Activated CD4-positive, alpha-beta T cell treated with anti-CD3 and anti-CD28 coated beads for 36 hours (primary cell): ENCODE measurements around the gene HSPA4. TPM values are rescaled to one million over a fixed set of nuclear protein-coding genes. Genes with fewer than 3 reads are reported as not detected.

Experiments used
- ATAC-seq: fragments of 200-7000 bp; cut with Tn5 transposase; one replicate; pipeline ENCODE4 v1.10.0; 2021; ENCODE audit warnings: mild to moderate bottlenecking, moderate library complexity
- CTCF ChIA-PET: fragments of 350-600 bp; sonication (Branson Sonifier 250); formaldehyde crosslinking; loops from one replicate; lab custom pipeline; 2021; ENCODE audit warnings: antibody characterized with exemption; lab: Charles Lee
- POLR2A ChIA-PET: fragments of 350-600 bp; sonication (Branson Sonifier 250); formaldehyde crosslinking; loops from one replicate; lab custom pipeline; 2021; ENCODE audit warnings: antibody characterized with exemption, inconsistent platforms; lab: Charles Lee
- DNase-seq: peaks from one replicate; pipeline ENCODE4 v3.0.0-alpha.2; 2020
- H3K27ac Mint-ChIP-seq: one replicate; pipeline ENCODE4 v1.8.0; 2021; ENCODE audit warnings: mixed read lengths
- H3K27me3 Mint-ChIP-seq: one replicate; pipeline ENCODE4 v1.8.0; 2021; ENCODE audit warnings: mixed read lengths
- H3K36me3 Mint-ChIP-seq: one replicate; pipeline ENCODE4 v1.8.0; 2021; ENCODE audit warnings: low read depth, mixed read lengths
- H3K4me1 Mint-ChIP-seq: one replicate; pipeline ENCODE4 v1.8.0; 2021; ENCODE audit warnings: mixed read lengths
- H3K4me3 Mint-ChIP-seq: one replicate; pipeline ENCODE4 v1.8.0; 2021; ENCODE audit warnings: mild to moderate bottlenecking, moderate library complexity, mixed read lengths
- H3K9me3 Mint-ChIP-seq: one replicate; pipeline ENCODE4 v1.8.0; 2021; ENCODE audit warnings: low read depth, mixed read lengths
- intact Hi-C, 2 experiments: fragments of 100-400 bp; cut with DNase I in 1 of 2; cut with micrococcal nuclease in 1 of 2; formaldehyde crosslinking; loops; one replicate each; pipeline versions ENCODE4 v1.14.2 to v1.15.1; 2022 to 2024; cut with DNase I, micrococcal nuclease
- total RNA-seq, 2 experiments: library from RNA; stranded (reverse); gene quantifications; one replicate each; pipeline ENCODE4 v1.2.3, GENCODE V29; 2021

Gene HSPA4
- total RNA-seq, 2 experiments from 2014 or later: 243 to 268 TPM

GRCh38 chr5:133144245-133144981 is 92.6 kb downstream of the HSPA4 start:
- no peaks in the 10 kb centered on the region for H3K36me3 Mint-ChIP-seq
- POLR2A ChIA-PET: no interaction called here
- peaks cover 19% of the 10 kb centered on the region for H3K4me1 Mint-ChIP-seq
- H3K27ac Mint-ChIP-seq: no peak overlapping the region
- no peak overlapping the region for H3K4me3 Mint-ChIP-seq
- H3K9me3 Mint-ChIP-seq: peaks cover 4% of the 10 kb centered on the region
- intact Hi-C loops: no loop called here
- CTCF ChIA-PET: no interaction called here
- no peaks in the 10 kb centered on the region for H3K27me3 Mint-ChIP-seq
- ATAC-seq (no peak), DNase-seq (no peak)

- POLR2A ChIA-PET: no interaction called here
- Mint-ChIP-seq H3K36me3 (no peaks in the 10 kb centered on the region), H3K27me3 (no peaks in the 10 kb centered on the region), H3K9me3 (peaks cover 4% of the 10 kb centered on the region), H3K4me3 (no peak overlapping the region), H3K4me1 (peaks cover 19% of the 10 kb centered on the region), H3K27ac (no peak overlapping the region)
- DNase-seq: peak; percentile 12
- no peak for ATAC-seq
- intact Hi-C loops: no loop called here
- CTCF ChIA-PET: no interaction called here
Observed at GRCh38 chr5:133145436-133146170, 93.8 kb downstream of the HSPA4 start.

GRCh38 chr5:133147411-133147810 is 95.6 kb downstream of the HSPA4 start:
- H3K4me1 Mint-ChIP-seq: peaks cover 19% of the 10 kb centered on the region
- H3K27me3 Mint-ChIP-seq: no peaks in the 10 kb centered on the region
- H3K4me3 Mint-ChIP-seq: no peak overlapping the region
- H3K27ac Mint-ChIP-seq: no peak overlapping the region
- DNase-seq: peak; percentile 16
- intact Hi-C loops: no loop called here
- ChIA-PET CTCF (no interaction called here), POLR2A (no interaction called here)
- ATAC-seq: no peak
- H3K36me3 Mint-ChIP-seq: no peaks in the 10 kb centered on the region
- peaks cover 4% of the 10 kb centered on the region for H3K9me3 Mint-ChIP-seq

GRCh38 chr5:133147815-133148567 is 96.2 kb downstream of the HSPA4 start:
- POLR2A ChIA-PET: no interaction called here
- Mint-ChIP-seq H3K4me3 (no peak overlapping the region), H3K27ac (peak overlapping the region; percentile 26), H3K36me3 (no peaks in the 10 kb centered on the region), H3K9me3 (peaks cover 4% of the 10 kb centered on the region), H3K27me3 (no peaks in the 10 kb centered on the region), H3K4me1 (peaks cover 19% of the 10 kb centered on the region)
- DNase-seq: peak; percentile 7
- no peak for ATAC-seq
- intact Hi-C loops: no loop called here
- CTCF ChIA-PET: no interaction called here

GRCh38 chr5:133149345-133149744 is 97.5 kb downstream of the HSPA4 start:
- ChIA-PET POLR2A (no interaction called here), CTCF (interaction anchor here (1.0 kb wide), 1 partner anchor 274 kb away, joined by 3 read pairs; no protein-coding TSS in a partner anchor)
- H3K27ac Mint-ChIP-seq: no peak overlapping the region
- no peak for ATAC-seq
- intact Hi-C loops: no loop called here
- no peak overlapping the region for H3K4me3 Mint-ChIP-seq
- H3K4me1 Mint-ChIP-seq: peaks cover 19% of the 10 kb centered on the region
- H3K27me3 Mint-ChIP-seq: no peaks in the 10 kb centered on the region
- no peaks in the 10 kb centered on the region for H3K9me3 Mint-ChIP-seq
- no peak for DNase-seq
- no peaks in the 10 kb centered on the region for H3K36me3 Mint-ChIP-seq

- H3K36me3 Mint-ChIP-seq: no peaks in the 10 kb centered on the region
- intact Hi-C loops: no loop called here
- POLR2A ChIA-PET: no interaction called here
- no peak for DNase-seq
- CTCF ChIA-PET: interaction anchor here (0.7 kb wide), 2 partner anchors 63 to 1137 kb away, joined by 3 to 4 read pairs; no protein-coding TSS in a partner anchor
- no peak for ATAC-seq
- H3K27me3 Mint-ChIP-seq: no peaks in the 10 kb centered on the region
- no peak overlapping the region for H3K27ac Mint-ChIP-seq
- H3K9me3 Mint-ChIP-seq: no peaks in the 10 kb centered on the region
- H3K4me1 Mint-ChIP-seq: peaks cover 17% of the 10 kb centered on the region
- H3K4me3 Mint-ChIP-seq: no peak overlapping the region
Observed at GRCh38 chr5:133150909-133151544, 99.2 kb downstream of the HSPA4 start.

- Mint-ChIP-seq H3K9me3 (no peaks in the 10 kb centered on the region), H3K4me1 (no peaks in the 10 kb centered on the region), H3K4me3 (no peak overlapping the region), H3K27ac (no peak overlapping the region), H3K27me3 (no peaks in the 10 kb centered on the region), H3K36me3 (no peaks in the 10 kb centered on the region)
- ChIA-PET CTCF (no interaction called here), POLR2A (no interaction called here)
- DNase-seq (no peak), ATAC-seq (no peak)
- intact Hi-C loops: no loop called here
Observed at GRCh38 chr5:133154274-133155075, 102.7 kb downstream of the HSPA4 start.

- H3K4me1 Mint-ChIP-seq: peaks cover 5% of the 10 kb centered on the region
- ATAC-seq (no peak), DNase-seq (no peak)
- no peaks in the 10 kb centered on the region for H3K36me3 Mint-ChIP-seq
- H3K9me3 Mint-ChIP-seq: no peaks in the 10 kb centered on the region
- CTCF ChIA-PET: no interaction called here
- intact Hi-C loops: no loop called here
- H3K27me3 Mint-ChIP-seq: no peaks in the 10 kb centered on the region
- H3K4me3 Mint-ChIP-seq: no peak overlapping the region
- POLR2A ChIA-PET: no interaction called here
- no peak overlapping the region for H3K27ac Mint-ChIP-seq
Observed at GRCh38 chr5:133155326-133155969, 103.6 kb downstream of the HSPA4 start.
